Adrenal gland (tissue), 5 donors: Measurements from ENCODE around the gene ITGBL1.

Experiments used
- POLR2A ChIP-seq, 2 donors: fragments of 450-650 bp; IDR thresholded peaks; one replicate each; pipeline ENCODE4 v1.6.1; 2017; ENCODE audit warnings: antibody characterized with exemption in 2 of 2, mild to moderate bottlenecking in 2 of 2, moderate library complexity in 1 of 2
- TF ChIP-seq, protein P1 (sequence below), 6 experiments: fragments of 450-650 bp in 4 of 6; fragments of 200-600 bp in 2 of 6; sonication (generic) in 1 of 6; IDR thresholded peaks; 1 replicate in 5 of 6; 2 replicates in 1 of 6; pipeline versions ENCODE4 v1.5.1 to v1.8.0; 2016 to 2021; ENCODE audit warnings: antibody characterized with exemption in 6 of 6, mild to moderate bottlenecking in 2 of 6, moderate library complexity in 1 of 6
- donor health status: DM: no; HTN: no; CAD: no.

DNA sequence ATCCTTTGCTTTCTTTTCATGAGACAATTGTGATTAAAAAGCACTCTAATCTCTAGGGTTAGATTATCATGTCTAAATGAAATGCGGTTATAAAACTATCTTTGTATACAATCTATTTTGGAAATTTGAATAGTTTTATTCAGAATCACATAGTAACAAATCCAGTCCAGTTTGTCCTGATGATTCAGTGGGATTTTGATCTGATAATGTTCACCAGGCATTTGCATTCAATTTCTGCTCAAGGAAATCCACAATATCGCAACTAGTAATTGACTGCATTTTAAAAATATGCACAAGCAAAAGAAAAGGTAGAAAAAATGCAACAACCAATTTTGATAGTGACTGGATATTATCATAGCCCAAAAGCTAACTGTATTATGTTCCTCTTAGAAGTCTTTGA lies 63.8 kb downstream of the ITGBL1 start:
- TF ChIP-seq, protein P1, sequence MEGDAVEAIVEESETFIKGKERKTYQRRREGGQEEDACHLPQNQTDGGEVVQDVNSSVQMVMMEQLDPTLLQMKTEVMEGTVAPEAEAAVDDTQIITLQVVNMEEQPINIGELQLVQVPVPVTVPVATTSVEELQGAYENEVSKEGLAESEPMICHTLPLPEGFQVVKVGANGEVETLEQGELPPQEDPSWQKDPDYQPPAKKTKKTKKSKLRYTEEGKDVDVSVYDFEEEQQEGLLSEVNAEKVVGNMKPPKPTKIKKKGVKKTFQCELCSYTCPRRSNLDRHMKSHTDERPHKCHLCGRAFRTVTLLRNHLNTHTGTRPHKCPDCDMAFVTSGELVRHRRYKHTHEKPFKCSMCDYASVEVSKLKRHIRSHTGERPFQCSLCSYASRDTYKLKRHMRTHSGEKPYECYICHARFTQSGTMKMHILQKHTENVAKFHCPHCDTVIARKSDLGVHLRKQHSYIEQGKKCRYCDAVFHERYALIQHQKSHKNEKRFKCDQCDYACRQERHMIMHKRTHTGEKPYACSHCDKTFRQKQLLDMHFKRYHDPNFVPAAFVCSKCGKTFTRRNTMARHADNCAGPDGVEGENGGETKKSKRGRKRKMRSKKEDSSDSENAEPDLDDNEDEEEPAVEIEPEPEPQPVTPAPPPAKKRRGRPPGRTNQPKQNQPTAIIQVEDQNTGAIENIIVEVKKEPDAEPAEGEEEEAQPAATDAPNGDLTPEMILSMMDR (IDR thresholded peaks at IDR 0.05) = no peak
- TF ChIP-seq POLR2A (IDR thresholded peaks at IDR 0.05) = no peak
